Parathyroid adenoma (tissue), 2 donors: ENCODE measurements around the gene KCTD16.

Experiments
- H2AFZ ChIP-seq: fragments of 300-600 bp; sonication (generic); one replicate; pipeline ENCODE4 v1.7.0; 2017; ENCODE audit warnings: antibody characterized with exemption, mild to moderate bottlenecking
- H3K27ac ChIP-seq: fragments of 300-600 bp; sonication (generic); one replicate; pipeline ENCODE4 v1.7.0; 2017
- H3K27me3 ChIP-seq: fragments of 300-600 bp; sonication (generic); one replicate; pipeline ENCODE4 v1.7.0; 2017; ENCODE audit warnings: low read length; ENCODE audit not compliant: control insufficient read depth, insufficient read depth
- H3K36me3 ChIP-seq: fragments of 300-600 bp; sonication (generic); one replicate; pipeline ENCODE4 v1.7.0; 2017; ENCODE audit warnings: low read length; ENCODE audit not compliant: control insufficient read depth, insufficient read depth
- H3K4me1 ChIP-seq: fragments of 300-600 bp; sonication (generic); one replicate; pipeline ENCODE4 v1.7.0; 2017; ENCODE audit warnings: control low read depth
- H3K4me2 ChIP-seq: fragments of 300-600 bp; sonication (generic); one replicate; pipeline ENCODE4 v1.7.0; 2017; ENCODE audit warnings: low read length
- H3K4me3 ChIP-seq: fragments of 300-600 bp; sonication (generic); one replicate; pipeline ENCODE4 v1.7.0; 2017; ENCODE audit warnings: low read depth, low read length
- H3K79me2 ChIP-seq: fragments of 300-600 bp; sonication (generic); one replicate; pipeline ENCODE4 v1.7.0; 2017; ENCODE audit warnings: control low read depth
- H3K9ac ChIP-seq: fragments of 300-600 bp; sonication (generic); one replicate; pipeline ENCODE4 v1.7.0; 2017; ENCODE audit warnings: mild to moderate bottlenecking
- H3K9me3 ChIP-seq: fragments of 300-600 bp; sonication (generic); one replicate; pipeline ENCODE4 v1.7.0; 2017; ENCODE audit warnings: low read length; ENCODE audit not compliant: control insufficient read depth
- CTCF ChIP-seq: fragments of 300-600 bp; sonication (generic); IDR thresholded peaks from one replicate; pipeline ENCODE4 v1.7.0; 2017; ENCODE audit warnings: antibody characterized with exemption, mild to moderate bottlenecking
- donor health status: primary hyperparathyroidism.

KCTD16 gene

GRCh38 chr5:144275329-144275728, 104.7 kb downstream of the KCTD16 start:
- Histone ChIP-seq H3K9ac (no peak overlapping the region), H3K9me3 (no peaks in the 10 kb centered on the region), H3K79me2 (no peaks in the 10 kb centered on the region), H3K4me1 (no peaks in the 10 kb centered on the region), H3K27me3 (no peaks in the 10 kb centered on the region), H3K27ac (no peak overlapping the region), H3K36me3 (no peaks in the 10 kb centered on the region), H3K4me2 (no peak overlapping the region), H3K4me3 (no peak overlapping the region), H2AFZ (no peak overlapping the region)
- TF ChIP-seq CTCF, result no peak

- Histone ChIP-seq H3K4me1 (no peaks in the 10 kb centered on the region), H3K36me3 (no peaks in the 10 kb centered on the region), H3K27ac (no peak overlapping the region), H3K79me2 (no peaks in the 10 kb centered on the region), H3K4me2 (no peak overlapping the region), H3K27me3 (no peaks in the 10 kb centered on the region), H3K9ac (no peak overlapping the region), H3K9me3 (no peaks in the 10 kb centered on the region), H2AFZ (no peak overlapping the region), H3K4me3 (no peak overlapping the region)
- no peak for TF ChIP-seq CTCF
Observed at GRCh38 chr5:144276034-144276822, 105.6 kb downstream of the KCTD16 start.

- Histone ChIP-seq H3K27ac (no peak overlapping the region), H3K4me3 (no peak overlapping the region), H3K4me1 (no peaks in the 10 kb centered on the region), H3K4me2 (no peak overlapping the region), H3K79me2 (no peaks in the 10 kb centered on the region), H3K36me3 (no peaks in the 10 kb centered on the region), H3K9ac (no peak overlapping the region), H3K27me3 (no peaks in the 10 kb centered on the region), H3K9me3 (no peaks in the 10 kb centered on the region), H2AFZ (no peak overlapping the region)
- TF ChIP-seq CTCF, result no peak
Observed at GRCh38 chr5:144281784-144282183, 111.1 kb downstream of the KCTD16 start.

GRCh38 chr5:144284036-144284435, 113.4 kb downstream of the KCTD16 start:
- Histone ChIP-seq H3K36me3 (no peaks in the 10 kb centered on the region), H3K4me1 (no peaks in the 10 kb centered on the region), H3K9me3 (no peaks in the 10 kb centered on the region), H2AFZ (no peak overlapping the region), H3K79me2 (no peaks in the 10 kb centered on the region), H3K27me3 (no peaks in the 10 kb centered on the region), H3K9ac (no peak overlapping the region), H3K4me2 (no peak overlapping the region), H3K4me3 (no peak overlapping the region), H3K27ac (no peak overlapping the region)
- no peak for TF ChIP-seq CTCF

- no peak for TF ChIP-seq CTCF
- H3K79me2 ChIP-seq, result no peaks in the 10 kb centered on the region
Observed at GRCh38 chr5:144284931-144285502, 114.3 kb downstream of the KCTD16 start.

More at GRCh38 chr5:144284931-144285502, 114.3 kb downstream of the KCTD16 start:
- no peak overlapping the region for H2AFZ ChIP-seq
- no peaks in the 10 kb centered on the region for H3K9me3 ChIP-seq
- H3K27me3 ChIP-seq, result no peaks in the 10 kb centered on the region
- no peak overlapping the region for H3K27ac ChIP-seq
- H3K9ac ChIP-seq, result no peak overlapping the region
- no peaks in the 10 kb centered on the region for H3K4me1 ChIP-seq
- H3K36me3 ChIP-seq, result no peaks in the 10 kb centered on the region
- H3K4me3 ChIP-seq, result no peak overlapping the region
- H3K4me2 ChIP-seq, result no peak overlapping the region
